Effector CD8-positive, alpha-beta T cell (primary cell): ENCODE measurements around the gene CSNK1E.

Experiments used
- DNase-seq: peaks from one replicate; lab custom pipeline; 2025; lab: John Stamatoyannopoulos, UW

The CSNK1E gene

DNA sequence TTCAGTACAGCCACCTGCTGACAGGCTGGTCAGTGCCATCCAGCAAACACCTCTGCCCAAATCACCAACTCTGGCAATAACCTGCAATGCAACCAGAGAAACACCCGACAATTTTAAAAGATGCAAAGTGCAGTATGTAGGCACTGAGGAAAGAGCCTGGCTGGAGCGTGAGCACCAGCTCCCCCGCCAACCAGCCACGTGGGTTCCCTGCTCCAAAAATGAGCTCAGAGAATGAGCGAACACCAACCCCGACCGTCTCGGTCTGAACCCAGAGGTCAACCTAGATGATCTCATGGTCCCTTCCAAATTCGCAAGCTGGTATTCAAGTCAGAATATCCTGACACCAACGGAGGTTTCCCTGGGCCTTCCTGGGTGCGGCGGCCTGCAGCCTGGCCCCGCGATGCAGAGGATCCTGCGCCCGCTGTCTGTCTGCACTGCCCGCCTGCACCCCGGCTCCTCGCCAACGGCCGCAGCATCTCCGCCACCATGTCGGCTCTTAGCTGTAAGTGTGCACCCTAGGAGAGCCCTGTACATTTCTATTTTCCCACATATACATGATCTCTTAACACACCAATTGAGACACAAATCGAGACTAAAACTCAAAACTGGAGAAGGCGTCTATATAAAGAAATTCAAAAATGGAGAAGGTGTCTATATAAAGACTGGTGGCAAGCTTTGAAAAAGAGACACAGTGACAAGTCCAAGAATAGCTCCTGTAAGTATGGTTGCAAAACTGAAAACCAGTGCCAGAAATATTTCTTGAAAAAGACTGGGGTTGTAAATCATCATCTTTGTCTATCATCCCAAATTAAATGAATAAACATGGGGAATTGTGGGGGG lies 67.2 kb downstream of the CSNK1E start:
- DNase-seq = no peak

DNA sequence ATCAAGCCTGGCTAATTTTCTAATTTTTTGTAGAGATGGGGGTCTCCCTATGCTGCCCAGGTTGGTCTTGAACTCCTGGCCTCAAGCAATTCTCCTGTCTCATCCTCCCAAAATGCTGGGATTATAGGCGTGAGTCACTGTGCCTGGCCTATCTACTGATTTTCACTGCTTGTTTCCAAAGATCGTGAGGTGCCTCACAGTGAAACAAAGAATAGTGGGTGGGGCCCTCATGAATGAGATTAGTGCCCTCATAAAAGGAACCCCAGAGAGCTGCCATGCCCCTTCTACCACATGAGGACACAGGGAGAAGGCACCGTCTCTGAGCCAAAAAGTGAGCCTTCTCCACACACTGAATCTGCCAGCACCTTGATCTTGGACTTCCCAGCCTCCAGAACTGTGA lies 67.9 kb downstream of the CSNK1E start:
- no peak for DNase-seq

DNA sequence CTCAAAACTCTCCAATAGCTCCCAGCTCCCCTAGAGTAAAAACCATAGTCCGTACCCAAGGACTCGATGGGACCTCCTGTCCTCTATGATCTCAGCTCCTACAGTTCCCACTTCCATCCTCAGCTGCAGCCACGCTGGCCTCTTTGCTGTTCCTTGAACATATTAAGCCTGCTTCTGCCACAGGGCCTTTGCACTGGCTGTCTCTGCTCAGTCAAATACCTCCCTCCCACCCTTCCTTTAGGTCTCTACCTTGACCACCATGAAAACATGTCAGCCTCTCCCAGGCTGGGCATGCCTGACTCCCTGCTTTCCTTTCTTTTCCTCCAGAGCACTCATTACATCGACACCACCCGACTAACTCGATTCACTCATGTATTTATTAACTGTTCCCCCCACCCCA lies 69.0 kb downstream of the CSNK1E start:
- no peak for DNase-seq

DNA sequence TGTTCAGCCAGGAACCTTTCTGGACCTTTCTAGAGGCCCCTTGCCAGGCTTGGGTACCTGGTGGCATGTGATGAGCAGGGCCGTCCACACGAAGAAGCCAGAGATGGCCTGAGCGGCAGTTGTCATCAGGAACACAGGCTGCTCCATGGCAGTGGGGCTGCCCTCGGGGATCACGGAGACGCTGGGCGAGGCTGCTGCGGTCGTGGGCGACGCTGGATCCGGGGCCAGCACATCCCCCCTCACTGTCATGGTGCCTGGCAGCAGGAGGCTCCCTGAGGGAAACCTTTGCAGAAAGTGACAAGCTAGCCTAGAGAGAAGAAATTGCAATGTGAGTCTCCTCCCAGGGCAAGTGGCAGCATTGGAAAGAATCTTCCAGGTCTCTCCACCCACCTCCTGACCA lies 69.5 kb downstream of the CSNK1E start:
- no peak for DNase-seq

DNA sequence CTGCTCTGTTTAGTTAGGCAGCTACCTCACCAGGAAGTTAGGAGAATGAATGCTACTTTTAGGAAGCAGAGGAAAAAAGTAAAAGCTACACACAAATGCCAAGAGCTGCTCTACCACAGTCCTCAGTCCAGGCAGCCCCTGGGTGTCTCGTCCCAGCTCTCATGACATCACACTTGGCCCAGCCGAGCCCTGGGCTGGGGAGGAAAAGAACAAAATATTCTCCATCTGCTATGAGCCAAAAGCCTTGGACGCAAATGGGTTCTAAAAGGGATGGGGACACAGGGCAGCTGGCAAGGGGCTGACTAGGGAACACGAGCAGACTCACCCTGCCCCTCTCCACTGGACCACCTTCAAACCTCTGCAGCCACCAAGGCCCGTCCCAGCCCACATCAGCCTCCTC lies 70.5 kb downstream of the CSNK1E start:
- no peak for DNase-seq

DNA sequence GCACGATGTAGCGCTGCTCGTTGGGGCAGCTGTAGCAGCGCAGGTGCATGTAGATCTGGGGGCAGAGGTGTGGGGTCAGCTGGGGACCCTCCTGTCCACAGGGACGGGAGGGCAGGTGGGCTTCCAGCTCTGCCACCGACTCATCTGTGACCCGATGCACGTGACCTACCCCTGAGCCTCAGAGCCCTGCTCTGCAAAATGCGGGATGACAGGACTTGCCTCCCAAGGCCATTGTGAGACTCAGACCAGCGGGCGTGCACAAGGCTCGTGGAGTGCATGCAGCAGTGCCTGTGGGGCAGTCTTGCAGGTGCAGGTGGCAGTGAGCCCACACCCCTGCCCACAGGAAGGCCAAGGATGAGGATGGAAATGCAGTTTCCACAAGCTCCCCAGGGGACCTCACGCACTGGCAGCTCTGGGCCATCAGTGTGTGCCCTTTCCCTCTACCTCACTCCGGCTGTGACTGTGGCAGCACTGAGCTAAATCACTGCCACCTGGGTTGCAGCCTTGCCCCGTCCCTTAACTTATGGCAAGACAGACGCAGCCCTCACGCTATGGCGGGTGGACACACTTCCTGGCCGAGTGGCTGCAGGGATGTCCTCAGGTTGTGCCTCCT lies 71.1 kb downstream of the CSNK1E start:
- DNase-seq = no peak

DNA sequence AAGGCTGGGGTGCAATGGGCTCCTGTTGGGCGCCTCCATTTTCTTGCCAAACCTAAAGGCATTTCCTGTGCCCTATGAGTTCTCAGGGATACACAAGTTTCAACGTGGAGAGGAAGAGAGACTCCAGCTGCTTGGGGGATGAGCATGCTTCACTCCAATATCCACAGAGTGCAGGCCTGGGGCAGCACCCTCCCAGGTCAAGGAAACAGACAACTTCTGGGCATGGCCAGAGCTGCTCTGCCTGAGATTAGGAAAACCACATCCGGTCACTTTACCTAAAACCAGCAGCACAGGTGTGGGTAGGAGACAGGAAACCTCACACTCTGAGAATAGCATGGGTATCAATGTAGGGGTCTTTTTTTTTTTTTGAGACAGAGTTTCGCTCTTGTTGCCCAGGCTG lies 73.1 kb downstream of the CSNK1E start:
- DNase-seq = no peak

DNA sequence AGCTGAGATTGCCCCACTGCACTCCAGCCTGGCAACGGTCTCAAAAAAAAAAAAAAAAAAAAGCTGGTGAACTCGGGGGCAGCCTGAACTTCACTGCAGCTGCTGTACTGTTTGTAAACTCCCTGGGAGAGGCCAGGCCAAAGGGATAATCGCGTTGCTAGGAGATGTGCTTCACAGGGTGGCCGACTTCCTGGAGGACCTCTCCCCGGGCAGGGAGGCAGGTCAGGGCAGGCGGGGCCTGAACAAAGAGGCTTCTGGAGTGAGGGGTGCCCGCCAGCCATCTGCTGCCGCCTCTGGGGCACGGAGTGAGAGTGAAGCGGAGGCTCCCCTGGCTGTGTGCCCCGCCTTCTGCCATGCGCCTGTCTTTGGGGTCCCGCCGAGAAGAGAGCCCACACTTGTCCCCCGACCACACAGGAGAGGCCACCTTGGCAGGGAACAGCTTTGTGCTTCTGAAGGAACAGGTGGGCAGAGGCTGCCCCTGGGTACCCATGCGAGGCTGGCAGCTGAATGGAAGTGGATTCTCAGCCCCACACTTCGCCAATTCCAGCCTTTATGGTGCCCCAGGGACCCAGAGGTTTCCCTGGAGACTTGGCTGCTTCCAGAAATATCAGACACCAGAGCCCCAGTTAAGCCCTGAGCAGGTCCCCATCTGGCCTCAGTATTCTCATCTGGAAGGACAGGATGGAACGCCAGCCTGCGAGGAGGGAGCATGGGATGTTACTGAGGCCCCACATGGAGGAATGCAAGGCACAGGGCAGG lies 74.0 kb downstream of the CSNK1E start:
- no peak for DNase-seq

DNA sequence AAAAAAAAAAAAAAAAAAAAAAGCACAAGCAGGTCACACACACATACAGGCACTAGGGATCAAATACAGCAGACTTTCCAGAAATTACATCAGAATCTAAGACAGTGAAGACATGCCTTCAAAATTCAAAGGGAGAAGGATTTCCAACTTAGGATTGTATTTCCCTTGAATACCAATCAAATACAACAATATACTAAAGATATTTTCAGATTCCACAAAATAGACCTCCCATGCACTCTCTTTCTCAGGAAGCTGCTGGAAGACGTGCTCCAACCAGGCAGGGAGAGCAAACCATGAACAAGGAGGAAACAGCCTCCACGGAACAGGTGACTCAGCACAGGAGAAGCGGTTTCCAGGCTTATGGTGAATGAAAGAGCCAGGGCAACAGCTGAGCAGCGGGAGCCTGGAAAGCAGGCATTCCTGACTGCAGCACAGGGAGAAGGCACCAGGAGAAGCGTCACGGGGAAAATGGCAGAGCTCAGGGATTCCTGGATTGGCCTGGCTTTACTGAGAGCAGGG lies 76.4 kb downstream of the CSNK1E start:
- DNase-seq = no peak
